Embryonic facial prominence (tissue), 1 donor: Measurements from ENCODE around the gene CAMSAP1.

Experiments used
- DNase-seq: peaks from one replicate; pipeline ENCODE4 v3.0.0-alpha.2; 2016; ENCODE audit errors: extremely low spot score

Gene CAMSAP1

DNA sequence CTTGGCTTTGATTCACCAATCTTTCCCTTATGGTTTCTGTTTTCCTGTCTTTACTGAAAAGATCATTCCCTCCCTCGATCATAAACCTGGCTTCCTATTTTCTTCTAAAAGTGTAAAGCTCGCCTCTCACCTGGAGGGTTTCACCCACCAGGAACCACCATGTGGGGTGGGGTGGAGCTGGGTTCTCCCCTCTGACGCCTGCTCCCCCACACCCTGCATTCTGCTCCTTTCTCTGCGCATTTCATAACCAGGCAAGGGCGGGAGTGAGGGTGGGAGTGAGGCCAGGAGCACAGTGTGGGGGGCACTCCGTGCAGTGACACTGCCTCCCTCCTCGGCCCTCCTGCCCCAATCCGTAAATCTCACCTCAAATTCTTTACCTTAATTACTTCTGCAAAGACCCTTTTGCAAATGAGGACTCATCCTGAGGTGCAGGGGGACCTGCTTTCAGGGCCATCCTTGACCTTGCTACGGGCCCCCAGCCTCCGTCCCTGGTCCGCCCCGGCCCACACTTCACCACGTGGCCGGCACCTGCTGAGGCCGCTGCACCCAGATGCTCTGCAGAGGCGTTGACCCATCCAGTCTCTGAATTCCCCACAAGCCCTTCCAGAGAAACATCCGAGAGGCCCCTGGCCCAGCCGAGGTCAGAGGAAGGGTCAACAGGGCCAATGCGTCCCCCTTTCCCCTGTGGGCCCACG is 146.0 kb downstream of the CAMSAP1 start:
- DNase-seq, result no peak

DNA sequence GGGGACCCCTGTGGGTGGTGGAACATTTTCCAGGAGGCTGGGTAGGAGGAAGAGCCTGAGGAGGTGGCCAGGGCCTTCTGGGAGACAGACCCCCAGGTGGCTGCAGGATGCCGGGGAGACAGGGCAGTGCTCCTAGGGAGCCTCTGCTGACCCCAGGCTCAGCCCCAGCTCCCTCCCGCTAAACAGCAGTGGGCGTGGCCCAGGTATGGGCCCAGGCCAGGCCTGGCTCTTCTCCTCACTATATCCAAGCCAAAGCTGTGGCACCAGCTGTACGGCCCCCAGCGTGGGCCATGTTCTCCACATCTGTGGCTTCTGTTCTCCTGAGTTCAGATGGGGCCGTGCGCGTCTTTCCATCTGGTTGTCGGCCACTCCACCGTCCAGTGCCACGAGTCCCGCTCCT is 146.9 kb downstream of the CAMSAP1 start:
- no peak for DNase-seq

DNA sequence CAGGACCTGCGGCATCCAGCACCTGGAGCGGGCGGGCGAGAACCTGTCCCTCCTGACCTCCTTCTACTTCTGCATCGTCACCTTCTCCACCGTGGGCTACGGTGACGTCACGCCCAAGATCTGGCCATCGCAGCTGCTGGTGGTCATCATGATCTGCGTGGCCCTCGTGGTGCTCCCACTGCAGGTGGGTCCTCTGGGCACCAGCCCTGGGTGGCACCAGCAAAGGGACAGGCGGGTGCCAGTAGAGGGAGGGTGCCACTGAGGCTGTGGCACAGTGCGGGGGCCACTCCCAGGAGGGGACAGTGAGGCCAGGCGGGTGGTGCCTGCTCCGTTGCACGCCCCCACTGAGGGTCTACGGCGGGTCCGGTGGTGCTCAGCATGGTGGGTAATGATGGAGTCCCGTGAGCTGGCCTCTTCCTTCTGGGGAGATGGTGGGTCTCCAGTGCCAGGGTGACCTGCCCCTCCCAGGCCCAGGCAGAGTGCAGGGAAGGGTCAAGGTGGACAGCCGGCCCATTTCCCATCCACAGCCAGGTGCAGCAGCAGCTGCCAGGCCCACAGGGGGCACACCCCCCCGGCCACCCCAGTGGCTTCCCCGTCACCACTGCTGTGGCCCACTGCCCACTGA is 147.6 kb downstream of the CAMSAP1 start:
- DNase-seq, result no peak

DNA sequence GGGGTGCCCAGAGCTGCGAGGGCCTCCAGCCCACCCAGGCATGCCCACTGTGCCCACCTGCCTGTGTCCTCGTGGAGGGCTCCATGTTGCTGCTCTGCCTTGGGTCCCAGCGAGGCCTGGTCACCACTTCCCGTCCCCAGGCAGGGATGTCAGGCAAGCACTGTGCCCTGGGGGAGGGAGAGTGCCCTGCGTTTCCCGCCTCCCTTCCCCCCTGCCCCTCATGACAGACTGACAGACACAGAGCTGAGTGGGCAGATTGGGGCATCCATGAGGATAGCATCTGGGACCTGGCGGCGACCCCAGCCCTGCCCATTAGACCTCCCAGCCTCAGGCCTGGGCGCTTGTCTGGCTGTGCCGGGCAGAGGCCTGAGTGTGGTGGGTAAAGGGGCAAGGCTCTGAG is 148.5 kb downstream of the CAMSAP1 start:
- DNase-seq, result no peak
